HG02885 (cell line): ENCODE results near the gene EXO5.
"Not testable (repeated sequence)": the region's sequence is repeated elsewhere in the genome, so short reads cannot be mapped to it uniquely, and the experiment has no call there.

ENCODE experiments used
- ATAC-seq: cut with Tn5 transposase; IDR thresholded peaks from one replicate; pipeline ENCODE4 v1.9.1; 2021; ENCODE audit warnings: mild to moderate bottlenecking; ENCODE audit not compliant: unreplicated experiment, poor library complexity

EXO5 gene, protein sequence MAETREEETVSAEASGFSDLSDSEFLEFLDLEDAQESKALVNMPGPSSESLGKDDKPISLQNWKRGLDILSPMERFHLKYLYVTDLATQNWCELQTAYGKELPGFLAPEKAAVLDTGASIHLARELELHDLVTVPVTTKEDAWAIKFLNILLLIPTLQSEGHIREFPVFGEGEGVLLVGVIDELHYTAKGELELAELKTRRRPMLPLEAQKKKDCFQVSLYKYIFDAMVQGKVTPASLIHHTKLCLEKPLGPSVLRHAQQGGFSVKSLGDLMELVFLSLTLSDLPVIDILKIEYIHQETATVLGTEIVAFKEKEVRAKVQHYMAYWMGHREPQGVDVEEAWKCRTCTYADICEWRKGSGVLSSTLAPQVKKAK

DNA sequence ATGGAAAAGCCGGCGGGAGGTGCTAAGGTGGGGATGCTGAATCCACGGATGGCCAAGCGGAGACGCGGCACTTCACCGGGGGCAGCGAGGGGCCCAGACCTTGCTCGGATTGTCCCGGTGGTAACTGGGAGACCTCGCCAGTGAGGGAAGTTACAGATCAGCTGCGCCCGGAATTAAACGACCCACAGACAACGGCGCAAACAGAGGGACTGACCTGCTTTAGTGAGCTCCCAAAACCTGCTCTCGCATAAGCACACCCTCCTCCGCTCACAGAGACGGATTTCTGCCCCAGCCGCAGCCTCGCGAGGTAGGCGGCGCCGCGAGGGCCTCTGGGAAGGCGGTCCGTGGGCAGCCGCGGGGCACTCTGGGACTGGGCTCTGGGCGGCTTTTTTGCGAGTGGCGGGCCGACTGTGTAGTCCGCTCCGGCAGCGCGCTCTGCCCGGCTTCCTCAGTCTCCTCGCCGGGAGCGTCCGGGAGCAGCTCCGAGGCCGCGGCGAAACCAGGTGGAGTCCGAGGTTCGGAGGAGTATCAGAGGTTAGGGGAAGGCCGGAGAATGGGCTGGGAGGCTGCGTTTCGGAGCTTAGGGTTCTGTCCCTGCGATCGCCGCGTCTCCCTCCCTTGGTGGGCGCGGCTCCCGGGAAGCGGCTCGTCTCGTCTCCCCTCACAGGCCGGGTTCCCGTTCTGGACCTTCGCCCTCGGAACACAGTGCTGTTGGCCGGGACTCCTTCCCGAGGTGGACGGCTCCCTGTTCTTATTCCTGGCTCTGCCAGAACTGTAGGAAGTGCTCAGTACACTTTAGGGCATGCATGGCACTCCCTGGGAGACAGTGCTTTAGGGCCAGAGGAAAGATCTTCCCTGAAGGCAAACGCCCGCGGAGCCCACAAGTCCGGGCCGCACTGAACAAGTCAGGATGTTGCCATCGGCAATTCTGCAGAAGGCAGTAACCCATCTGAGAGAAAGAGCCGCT, at the start of gene EXO5:
EXO5 (plus strand) TSS at position 393 of the 967 bp plus-strand sequence. CDS start 5,778 bp downstream, outside the sequence.
- ATAC-seq, result peak; percentile 87

DNA sequence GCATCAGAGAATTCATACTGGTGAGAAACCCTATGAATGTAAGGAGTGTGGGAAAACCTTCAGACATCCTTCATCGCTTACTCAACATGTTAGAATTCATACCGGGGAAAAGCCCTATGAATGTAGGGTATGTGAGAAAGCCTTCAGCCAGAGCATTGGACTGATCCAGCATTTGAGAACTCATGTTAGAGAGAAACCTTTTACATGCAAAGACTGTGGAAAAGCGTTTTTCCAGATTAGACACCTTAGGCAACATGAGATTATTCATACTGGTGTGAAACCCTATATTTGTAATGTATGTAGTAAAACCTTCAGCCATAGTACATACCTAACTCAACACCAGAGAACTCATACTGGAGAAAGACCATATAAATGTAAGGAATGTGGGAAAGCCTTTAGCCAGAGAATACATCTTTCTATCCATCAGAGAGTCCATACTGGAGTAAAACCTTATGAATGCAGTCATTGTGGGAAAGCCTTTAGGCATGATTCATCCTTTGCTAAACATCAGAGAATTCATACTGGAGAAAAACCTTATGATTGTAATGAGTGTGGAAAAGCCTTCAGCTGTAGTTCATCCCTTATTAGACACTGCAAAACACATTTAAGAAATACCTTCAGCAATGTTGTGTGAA, 45.5 kb upstream of the EXO5 start:
- ATAC-seq, result no peak

DNA sequence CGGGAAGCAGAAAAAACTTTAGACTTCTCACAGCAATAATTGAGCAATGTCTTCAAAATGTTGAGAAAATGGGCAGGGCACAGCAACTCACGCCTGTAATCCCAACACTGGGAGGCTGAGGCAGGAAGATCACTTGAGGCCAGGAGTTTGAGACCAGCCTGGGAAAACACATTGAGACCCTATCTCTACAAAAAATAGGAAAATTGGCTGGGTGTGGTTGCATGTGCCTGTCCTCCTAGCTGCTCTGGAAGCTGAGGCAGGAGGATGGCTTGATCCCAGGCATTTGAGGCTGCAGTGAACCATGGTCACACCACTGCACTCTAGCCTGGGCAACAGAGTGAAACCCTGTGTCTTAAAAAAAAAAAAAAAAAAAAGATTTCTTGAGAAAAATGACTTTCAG, 39.2 kb upstream of the EXO5 start:
- no peak for ATAC-seq

DNA sequence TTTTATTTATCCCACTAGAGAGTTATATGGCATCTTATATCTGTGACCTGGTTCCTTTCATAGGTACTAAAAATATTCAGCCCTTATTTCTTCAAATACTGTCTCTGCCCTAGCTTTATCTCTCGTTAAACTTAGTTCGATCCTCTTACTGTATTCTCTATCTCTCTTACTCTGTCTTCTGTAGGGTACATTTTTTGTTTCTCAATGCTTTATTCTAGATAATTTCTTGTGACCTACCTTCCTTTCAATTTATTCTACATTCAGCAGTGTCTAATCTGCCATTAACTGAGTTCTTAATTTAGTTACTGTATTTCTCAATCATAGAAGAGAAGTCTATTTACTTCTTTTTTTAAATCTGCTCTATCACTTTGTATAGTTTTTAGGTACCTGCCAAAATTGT, 33.3 kb upstream of the EXO5 start:
- ATAC-seq, result no peak

DNA sequence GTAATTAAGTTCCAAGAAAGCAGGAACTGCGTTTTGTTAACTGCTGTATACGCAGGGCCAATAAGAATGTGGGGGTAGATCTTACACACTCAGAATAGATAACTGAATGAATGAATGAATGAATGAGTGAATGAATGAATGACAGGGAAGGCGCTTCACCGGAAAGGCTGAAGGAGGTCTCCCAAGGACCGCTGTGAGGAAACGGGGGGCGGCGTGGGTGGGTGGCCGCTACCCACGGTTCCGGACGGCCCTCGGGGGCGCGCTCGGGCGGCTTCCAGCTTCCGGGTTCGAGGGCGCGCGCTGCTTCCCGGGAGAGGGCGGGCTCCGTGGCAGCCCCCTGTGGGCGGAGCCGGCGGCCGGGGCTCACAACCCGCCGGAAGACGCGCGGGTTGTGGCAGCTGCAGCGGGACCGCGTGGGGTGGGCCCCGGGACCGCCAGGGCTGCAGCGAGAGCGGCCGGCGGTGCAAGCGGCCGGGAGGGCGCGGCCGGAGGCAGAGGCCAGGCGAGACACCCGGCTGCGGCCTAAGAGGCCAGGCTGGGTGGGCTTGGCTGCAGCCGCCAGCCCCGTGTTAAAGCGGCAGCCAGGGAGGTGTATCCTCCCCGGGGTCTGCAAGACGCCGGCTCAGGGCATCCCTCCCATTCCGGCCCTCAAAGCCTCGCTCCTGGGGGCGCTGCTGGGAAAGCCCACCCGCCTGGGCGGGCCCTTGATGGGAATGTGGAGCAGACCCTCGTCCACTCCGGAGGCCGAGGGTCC, 31.5 kb upstream of the EXO5 start, which contains the start of gene ZFP69:
ZFP69 (plus strand) TSS at position 367 of the 754 bp plus-strand sequence. CDS start 2,072 bp downstream, outside the sequence.
- ATAC-seq, result peak; percentile 76

DNA sequence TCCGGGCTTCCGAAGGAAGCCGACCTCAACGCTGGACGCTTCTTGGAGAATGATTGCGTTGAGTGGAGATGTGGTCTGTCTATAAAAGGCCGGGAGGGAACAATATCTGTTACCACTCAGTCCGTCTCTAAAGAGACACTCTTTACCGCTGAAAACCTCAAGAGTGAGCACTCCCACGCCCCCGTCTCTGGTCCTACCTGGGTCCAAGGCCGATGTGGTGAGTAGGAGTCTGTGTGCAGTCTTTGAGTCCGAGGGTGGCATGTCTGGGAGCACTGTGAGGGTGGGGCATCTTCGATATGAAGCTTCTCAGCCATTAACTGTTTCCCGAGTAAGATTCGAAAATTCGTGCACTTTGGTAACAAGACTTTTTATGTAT, 30.9 kb upstream of the EXO5 start:
- peak; percentile 16 for ATAC-seq

DNA sequence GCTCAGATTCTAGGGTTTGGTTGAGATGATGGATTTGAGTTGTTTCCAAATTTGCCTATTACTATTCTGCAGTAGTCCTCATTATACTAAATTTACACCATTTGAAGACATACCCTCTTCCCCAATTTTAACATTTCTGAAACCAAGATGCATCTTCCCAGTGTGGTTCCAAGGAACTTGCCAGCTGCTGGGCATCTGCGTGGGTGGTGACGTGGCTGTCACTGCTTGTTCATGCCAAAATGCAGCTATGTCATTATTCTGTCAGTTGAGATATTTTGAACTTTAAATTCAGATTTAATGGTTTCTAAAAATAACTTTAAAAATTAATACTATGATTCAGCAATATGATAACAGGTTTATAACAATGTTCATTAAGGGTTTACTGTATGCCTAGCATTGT, 30.3 kb upstream of the EXO5 start:
- no peak for ATAC-seq

DNA sequence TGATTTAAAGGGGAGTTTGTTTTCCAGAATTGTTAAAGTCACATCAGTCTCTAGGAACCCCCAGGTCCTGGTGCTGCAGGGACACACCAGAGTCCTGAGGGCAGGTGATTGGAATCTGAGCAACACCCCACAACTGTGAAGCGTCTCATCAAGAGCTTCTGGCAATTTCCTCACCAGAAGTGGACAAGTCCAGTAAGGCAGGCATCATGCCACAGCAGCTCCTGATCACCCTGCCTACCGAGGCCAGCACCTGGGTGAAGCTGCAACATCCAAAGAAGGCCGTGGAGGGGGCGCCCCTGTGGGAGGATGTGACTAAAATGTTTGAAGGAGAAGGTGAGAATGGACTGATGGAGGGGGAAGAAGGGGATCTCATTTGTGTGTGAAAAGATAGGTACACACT, 29.4 kb upstream of the EXO5 start:
- ATAC-seq, result no peak

DNA sequence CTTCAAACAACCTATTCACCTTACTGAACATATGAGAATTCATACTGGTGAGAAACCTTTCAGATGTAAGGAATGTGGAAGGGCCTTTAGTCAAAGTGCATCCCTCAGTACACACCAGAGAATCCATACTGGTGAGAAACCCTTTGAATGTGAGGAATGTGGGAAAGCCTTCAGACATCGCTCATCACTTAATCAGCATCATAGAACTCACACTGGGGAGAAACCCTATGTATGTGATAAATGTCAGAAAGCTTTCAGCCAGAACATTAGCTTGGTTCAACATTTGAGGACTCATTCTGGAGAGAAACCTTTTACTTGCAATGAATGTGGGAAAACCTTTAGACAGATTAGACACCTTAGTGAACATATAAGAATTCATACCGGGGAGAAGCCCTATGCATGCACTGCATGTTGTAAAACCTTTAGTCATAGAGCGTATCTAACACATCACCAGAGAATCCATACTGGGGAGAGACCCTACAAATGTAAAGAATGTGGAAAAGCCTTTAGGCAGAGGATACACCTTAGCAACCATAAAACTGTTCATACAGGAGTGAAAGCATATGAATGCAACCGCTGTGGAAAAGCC, 13.2 kb upstream of the EXO5 start:
- ATAC-seq, result no peak

DNA sequence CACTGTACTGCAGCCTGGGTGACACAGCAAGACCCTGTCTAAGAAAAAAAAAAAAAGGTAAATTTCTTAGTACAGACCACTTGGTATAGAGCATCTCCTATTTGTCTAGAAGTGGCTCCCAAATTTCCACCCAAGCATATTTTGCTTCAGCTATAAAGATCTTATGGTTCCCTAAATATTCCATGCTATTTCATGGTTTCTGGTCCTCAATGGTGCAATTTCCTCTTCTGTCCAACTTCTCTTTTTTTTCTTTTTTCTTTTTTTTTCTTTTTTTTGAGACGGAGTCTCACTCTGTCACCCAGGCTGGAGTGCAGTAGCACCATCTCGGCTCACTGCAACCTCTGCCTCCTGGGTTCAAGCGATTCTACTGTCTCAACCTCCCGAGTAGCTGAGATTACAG, 5.9 kb upstream of the EXO5 start:
- not testable (repeated sequence) for ATAC-seq

DNA sequence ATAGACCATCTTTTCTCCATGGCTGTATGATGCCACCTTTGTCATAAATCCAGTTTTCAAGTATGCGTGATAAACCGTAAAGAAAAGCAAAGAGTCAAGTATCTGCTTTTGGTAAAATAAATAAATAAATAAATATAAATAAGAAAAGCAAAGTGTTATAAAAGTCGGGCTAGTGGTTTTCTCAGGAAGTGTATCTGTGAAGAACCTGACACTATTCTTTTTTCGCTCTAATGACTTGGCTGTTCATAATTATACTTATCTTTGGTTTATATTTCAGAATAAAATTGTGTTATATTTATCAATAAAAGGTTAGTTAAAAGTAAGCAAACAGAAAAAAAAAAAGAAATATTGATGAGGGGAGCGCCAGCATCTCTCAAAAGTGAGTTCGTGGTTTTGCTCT, 594 bp upstream of the EXO5 start:
- no peak for ATAC-seq

DNA sequence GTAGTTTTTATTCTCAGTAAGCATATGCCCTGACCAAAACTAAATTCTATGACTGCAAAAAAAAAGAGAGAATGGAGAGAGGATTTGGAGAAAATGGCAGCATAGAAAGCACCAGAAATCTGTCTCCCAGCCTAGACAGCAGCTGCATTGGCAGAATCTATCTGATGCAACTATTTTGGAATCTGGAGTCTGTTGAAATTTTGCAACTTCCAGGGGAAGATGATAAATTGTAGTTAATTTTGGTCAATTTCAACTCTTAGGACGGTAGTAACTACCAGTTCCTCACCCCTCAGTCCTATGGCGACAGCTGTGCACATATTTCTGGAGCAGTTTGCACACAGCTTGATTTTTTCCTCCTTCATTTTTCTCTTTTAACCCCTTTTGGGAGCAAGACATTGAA, 10.9 kb downstream of the EXO5 start:
- ATAC-seq, result no peak

DNA sequence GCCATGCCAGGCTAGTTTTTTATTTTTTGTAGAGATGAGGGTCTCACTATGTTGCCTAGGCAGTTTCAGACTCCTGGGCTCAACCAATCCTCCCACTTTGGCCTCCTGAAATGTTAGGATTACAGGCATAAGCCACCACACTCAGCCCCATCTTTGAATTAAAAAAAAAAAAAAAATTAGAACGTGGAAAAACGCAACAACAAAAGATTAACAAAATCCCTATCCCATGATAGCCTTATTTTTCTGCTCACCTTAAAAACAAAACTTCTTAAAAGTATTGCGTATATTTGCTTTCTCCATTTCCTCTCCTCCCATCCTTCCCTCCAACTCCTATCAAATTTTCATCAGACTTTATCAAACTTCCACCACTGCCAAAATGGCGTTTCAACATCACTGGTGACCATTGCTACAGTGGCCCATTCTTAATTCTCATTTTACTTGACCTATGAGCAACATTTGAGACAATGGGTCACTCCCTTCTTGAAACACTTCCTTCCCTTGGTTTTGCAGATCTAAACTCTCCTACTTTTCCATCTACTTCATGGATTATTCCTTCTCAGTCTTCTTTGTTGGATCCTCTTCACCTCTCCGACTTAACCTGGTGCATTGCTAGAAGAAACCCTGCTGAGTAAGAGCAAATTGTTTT, 22.3 kb downstream of the EXO5 start:
- no peak for ATAC-seq

DNA sequence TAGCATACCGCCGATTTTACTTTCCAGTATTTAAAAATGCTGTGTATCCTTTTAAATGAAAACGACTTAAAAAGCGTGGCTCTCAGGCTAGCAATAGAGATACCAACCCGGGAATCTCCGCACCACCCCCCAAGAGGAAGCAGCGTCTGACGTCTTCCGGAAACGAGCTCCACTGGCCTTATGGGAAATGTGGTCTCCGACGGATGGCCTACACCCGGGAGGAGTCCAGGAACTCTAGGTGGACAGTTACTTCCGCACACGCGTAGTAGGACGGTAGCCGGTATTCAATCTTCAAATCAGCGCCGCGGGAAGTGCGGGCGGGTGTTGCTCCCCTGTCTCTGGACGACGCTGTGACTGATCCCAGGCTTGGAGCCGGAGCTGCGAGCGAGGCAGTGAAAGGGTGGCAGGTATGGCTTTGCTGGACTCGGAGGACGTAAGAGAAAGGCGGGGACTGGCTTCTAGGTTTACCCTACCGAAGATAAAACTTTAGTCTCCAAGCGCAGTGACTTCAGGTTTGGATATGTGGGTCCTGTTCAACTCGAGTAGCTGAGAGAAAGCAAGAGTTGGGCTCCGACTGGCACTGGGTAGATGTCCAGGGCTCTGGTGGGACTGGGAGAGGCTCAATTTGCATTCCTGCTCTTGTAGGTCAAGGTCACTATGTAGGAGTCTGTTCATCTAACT, 23.0 kb downstream of the EXO5 start, which contains the start of gene ZNF684:
ZNF684 (plus strand) TSS at position 257 of the 681 bp plus-strand sequence. CDS start 1,530 bp downstream, outside the sequence.
- ATAC-seq, result peak; percentile 94

DNA sequence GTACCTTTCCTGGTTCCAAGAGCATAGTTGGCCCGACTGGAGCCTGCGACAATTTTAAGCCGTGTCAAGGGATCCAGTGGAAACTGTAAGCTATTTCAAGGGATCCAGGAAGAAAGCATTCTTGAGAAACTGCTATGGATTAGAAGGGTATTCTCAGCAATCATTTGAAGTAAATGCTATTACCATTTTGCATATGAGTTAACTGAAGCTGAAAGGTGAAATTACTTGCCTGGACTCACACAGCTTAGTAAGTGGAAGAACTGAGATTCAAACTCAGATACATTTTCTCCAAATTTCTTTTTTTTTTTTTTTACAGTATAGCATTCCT, 23.5 kb downstream of the EXO5 start:
- ATAC-seq, result no peak

DNA sequence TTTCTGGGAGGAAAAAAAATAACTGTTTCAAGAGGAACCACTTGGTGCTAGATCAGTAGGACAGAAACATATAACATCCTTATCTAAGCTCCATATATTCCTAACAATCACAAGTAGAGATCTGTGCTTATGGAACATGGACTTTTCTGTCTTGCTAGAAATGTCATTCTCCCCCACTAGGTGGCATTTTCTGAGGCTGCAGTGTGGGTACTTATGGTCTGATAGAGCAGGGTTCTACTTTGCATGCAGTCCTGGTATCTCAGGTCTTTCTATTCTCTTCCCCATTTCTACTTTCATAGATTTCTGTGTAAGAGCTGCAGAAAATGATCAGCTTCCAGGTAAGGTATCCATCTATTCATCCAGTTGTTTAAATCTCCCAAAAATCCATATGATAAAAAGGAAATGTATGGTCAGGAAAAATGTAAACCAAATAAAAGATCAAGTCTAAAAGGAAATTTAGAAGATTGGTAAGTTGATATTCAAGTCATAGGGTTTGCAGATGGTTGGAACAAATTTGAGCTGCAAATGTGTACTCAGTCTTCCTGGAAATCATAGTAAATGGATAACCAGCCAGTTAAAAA, 24.4 kb downstream of the EXO5 start:
- ATAC-seq, result peak; percentile 44

DNA sequence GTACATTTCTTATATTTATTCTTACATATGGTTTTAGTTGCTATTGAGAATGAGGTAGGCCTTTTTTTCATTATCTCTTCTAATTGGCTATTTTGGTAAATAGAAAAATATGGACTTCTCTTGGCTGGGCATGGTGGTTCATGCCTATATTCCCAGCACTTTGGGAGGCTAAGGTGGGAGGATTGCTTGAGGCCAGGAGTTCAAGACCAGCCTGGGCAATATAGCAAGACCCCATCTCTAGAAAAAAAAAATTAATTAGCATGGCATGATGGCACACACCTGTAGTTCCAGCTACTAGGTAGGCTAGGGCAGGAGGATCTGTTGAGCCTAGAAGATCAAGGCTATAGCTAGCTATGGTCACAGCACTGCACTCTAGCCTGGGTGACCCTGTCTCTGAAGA, 26.0 kb downstream of the EXO5 start:
- ATAC-seq, result no peak

DNA sequence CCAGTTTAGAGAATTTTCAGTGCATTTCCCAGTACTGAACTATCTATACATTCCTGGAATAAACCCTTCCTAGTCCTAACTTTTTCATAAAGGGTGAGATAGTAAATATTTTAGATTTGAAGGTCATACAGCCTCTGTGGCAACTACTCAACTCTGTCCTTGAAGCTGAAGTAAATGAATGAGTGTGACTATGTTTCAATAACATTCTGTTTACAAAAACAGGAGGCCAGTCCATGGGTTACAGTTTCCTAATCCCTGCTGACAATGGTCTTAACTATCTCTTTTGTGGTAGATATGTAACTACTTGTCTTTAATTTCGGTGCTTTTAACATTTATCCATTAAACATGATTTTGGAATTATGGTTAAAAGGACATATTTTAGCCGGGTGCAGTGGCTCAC, 27.2 kb downstream of the EXO5 start:
- ATAC-seq, result no peak
